ENCODE results near the gene KAT7.
A peak's percentile ranks its signal among the peaks of the same experiment; 100 is the strongest.
"Not testable (repeated sequence)": the region's sequence is repeated elsewhere in the genome, so short reads cannot be mapped to it uniquely, and the experiment has no call there.

The KAT7 gene

DNA sequence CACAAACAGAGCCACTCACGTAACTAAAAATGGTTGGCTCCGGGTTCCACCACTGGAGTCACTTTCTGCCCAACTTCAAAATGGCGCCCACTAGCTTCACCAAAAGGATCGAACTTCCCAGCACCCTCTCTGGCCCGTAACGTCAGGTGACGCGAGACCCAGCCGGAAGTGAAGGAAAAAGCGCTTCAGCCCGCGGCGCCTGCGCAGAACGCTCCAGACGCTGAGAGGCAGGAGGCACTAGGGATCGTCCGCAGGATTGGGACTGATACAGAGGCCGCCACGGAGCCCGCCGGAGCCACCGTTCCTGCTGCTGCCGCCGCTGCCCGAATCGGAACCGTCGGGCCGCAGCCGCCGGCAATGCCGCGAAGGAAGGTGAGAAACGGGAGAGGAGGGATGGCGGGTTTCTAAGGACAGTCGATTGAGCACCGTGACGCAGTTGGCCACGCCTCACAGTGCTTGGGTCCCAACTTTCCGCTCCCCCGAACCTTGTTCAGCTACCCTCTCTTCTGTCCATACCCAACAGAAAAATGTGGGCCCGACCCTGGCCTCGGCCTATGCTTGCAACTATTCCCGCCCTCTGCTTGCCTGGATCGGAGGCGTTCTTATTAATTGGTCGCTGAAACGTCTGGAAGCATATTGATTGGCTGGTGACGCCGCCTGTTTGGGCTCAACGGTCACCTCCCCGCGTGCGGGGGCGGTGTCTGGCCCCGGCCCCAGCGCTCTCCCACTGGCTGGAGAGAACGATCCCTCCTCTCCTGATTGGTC lies at the start of gene KAT7:
KAT7 (plus strand) TSS at position 204 of the 765 bp plus-strand sequence; CDS start at position 358, 154 bp downstream.
- peak; percentile 100 for DNase-seq

- DNase-seq: peak; percentile 94 to 99
Measured at GRCh38 chr17:49739641-49740271, 48.7 kb upstream of the KAT7 start.

DNA sequence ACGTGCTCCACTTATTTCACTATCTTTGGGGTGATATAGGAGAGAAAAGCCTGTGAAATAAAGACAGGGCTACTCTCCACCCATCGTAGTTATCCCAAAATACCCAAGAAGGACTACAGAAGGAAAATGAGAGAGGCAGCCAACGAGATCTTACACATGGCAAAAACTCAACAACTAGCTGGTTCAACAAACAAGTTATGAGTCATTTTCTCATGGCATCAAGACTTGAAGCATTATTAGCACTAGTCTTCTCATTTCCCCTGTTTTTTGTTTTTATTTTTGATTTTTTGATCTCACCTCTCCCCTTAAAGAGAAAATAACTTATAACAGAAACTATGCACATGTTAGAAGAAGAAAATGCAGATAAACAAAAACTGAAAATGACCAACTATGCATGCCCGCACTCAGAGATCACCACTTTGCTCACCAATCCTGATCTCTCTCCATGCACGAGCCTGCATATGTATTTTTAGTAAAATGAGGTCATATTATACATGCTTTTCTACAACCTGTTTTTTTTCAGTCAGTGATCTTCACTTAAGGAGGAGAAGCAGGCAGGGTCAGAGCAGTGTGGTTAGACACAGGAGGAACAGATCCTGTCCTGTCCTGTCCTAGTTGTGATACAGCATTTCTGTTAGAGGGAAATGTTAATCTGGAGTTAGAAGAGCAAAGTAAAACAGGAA lies 47.3 kb upstream of the KAT7 start:
- peak; percentile 51 to 56 for DNase-seq

- DNase-seq: no peak
Measured at GRCh38 chr17:49741692-49742076, 46.8 kb upstream of the KAT7 start.

- peak; percentile 83 to 90 for DNase-seq
Measured at GRCh38 chr17:49742166-49742638, 46.3 kb upstream of the KAT7 start.

DNA sequence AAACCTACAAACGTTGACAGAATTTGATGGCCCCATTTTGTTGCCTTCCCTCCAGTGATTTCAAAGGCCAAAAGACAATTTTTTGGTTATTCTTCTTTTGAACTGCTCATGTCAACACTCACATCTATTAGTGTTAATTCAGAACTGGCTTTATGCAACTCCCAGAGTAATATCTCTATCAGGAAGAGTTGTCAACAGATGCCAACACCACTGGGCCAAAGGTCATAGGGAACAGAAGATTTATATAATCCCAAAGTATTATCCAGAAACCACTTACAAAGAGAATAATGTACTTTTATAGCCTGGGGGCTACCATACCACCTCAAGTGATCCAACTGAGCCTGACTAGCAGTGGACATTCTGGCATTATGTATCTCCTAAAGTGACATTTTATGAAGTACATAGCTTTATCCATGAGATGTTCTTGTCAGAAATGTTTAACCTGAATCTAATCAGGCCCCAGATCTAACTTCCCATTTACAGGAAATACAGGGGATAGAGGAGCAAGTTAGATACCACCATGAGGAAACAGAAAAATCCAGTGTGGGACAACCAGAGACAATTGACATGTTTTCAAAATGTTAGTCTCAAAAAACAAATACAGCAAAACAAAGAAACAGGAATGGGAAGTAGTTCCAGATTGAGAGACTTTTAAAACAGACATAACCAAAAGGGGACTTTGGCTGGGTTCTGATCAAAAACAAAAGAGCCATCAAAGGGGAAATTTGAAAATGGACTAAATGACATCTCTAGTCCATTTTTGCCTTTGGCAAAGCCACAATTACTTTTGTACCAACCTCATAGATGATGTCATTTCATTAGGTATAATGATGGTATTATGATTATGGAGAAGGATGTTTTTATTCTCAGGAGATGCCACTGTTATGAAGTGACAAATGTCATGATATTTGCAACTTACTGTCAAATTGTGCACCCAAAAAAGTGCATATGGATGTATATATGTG lies 43.0 kb upstream of the KAT7 start:
- no peak for DNase-seq

- DNase-seq: no peak
Measured at GRCh38 chr17:49746791-49747490, 41.5 kb upstream of the KAT7 start.

DNA sequence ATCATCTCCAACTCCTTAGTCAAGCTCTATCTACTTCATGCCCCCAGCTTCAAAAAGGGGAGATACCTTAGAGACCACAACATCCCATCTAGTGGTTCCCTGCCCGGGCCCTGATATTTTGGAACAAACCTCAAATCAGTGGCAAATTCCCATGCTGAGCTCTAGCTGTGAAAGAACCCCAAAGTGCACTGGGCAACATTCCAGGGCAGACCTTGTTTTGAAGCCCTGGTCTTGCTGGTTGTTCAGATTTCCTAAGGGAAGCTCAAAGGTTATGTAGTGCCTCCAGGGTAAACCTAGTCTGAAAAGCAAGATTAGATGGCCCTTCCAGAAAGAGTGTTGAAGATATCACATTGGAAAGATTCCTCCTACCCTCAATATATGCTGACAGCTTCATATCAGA lies 40.8 kb upstream of the KAT7 start:
- no peak for DNase-seq

- no peak for DNase-seq
Measured at GRCh38 chr17:49748223-49748622, 40.3 kb upstream of the KAT7 start.

DNA sequence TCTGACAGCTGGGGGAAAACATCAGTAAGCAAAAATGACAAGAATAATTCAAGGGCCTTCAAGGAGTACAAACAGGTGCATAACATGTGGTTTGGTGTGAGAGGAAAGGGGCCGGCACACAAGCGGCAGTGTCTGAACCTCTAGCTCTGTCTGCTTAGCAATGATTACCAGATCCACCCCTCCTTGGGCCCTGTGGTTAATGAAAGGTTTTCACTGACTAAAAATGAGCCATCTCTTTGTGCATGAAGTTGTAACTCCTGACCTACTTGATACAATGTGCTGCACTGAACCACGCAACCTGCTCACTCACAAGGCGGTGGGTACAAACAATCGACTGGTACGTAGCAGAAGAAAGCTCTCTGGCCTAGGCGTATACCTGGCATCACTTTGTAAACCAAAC lies 39.7 kb upstream of the KAT7 start:
- DNase-seq: no peak

- DNase-seq: no peak
Measured at GRCh38 chr17:49749730-49750129, 38.8 kb upstream of the KAT7 start.

- no peak for DNase-seq
Measured at GRCh38 chr17:49752508-49752907, 36.0 kb upstream of the KAT7 start.

- no peak for DNase-seq
Measured at GRCh38 chr17:49753959-49754391, 34.5 kb upstream of the KAT7 start.

GRCh38 chr17:49755663-49756283 lies 32.7 kb upstream of the KAT7 start:
- no peak for DNase-seq

DNA sequence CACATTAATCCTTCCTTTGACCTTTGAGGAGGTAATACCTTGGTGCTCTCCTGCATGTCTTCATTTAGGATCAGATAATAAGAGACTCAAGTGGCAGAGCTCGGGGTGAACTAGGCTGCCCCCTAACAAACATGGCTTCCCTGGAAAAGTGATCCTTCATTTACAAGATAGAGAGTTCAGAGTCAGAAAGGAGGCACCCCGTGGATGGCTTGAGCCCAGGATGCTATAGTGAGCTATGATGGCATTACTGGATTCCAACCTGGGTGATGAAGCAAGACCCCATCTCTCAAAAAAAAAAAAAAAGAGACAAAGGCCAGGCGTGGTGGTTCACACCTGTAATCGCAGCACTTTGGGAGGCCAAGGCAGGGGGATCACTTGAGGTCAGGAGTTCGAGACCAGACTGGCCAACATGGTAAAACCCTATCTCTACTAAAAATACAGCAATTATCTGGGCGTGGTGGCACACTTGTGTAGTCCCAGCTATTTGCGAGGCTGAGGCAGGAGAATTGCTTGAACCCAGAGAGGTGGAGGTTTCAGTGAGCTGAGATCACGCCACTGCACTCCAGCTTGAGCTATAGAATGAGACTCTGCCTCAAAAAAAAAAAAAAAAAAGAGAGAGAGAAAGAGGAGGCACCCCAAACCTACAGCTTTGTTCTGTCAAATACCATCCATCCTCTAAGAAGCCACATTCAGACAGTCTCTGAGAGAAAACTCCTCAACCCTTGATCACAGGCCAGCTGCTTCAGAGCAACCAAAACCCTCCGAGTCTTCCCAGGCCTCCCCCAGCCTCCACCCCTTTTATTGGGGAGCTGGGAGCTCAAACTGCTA lies 31.9 kb upstream of the KAT7 start:
- no peak for DNase-seq

- no peak for DNase-seq
Measured at GRCh38 chr17:49757151-49757777, 31.2 kb upstream of the KAT7 start.

- DNase-seq: not testable (repeated sequence)
Measured at GRCh38 chr17:49758464-49759010, 29.9 kb upstream of the KAT7 start.

- DNase-seq: no peak
Measured at GRCh38 chr17:49759203-49759602, 29.3 kb upstream of the KAT7 start.

DNA sequence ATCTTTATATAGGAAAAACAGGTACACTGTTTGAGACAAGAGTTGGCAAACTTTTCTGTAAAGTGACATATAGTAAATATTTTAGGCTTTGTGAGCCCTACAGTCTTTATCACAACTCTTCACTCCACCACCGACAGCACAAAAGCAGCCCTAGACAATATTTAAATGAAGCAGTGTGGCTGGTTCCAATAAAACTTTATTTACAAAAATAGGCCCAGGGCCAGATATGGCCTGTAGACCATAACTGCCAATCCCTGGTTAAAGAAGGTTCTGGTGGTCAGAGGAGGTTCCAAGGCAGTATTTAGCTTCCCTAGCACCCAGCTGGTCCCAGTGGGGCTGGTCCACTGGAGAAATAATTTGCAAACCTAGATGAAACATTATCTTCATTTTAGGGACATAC lies 28.2 kb upstream of the KAT7 start:
- no peak for DNase-seq
